H7 (cell line): ENCODE data around the gene SH3D19. TPM values are rescaled to one million over a fixed set of nuclear protein-coding genes. Genes with fewer than 3 reads are reported as not detected.

ENCODE experiments used
- DNase-seq: peaks from one replicate; pipeline ENCODE4 v3.0.0; 2012
- H3K27me3 ChIP-seq: 2 replicates; pipeline ENCODE4 v1.6.0; 2011; ENCODE audit warnings: mild to moderate bottlenecking, low read length; ENCODE audit not compliant: control insufficient read depth, insufficient read depth
- H3K36me3 ChIP-seq: replicated peaks from 2 replicates; pipeline ENCODE4 v1.5.1; 2011; ENCODE audit warnings: low read length; ENCODE audit not compliant: control insufficient read depth, insufficient read depth
- H3K4me3 ChIP-seq: 2 replicates; pipeline ENCODE4 v1.5.1; 2011; ENCODE audit warnings: low read depth, mild to moderate bottlenecking, control low read depth, low read length, moderate library complexity; ENCODE audit not compliant: insufficient read depth
- total RNA-seq: library from RNA; depleted of rRNA; stranded (reverse); fragments of >200 nt; shearing (Covaris generic); gene quantifications from 2 replicates; pipeline ENCODE4 v1.2.3, GENCODE V29; 2014

The SH3D19 gene
- total RNA-seq, 1 experiment from 2014 or later = 24.8 TPM

- DNase-seq = no peak
- H3K4me3 ChIP-seq = no peak overlapping the region
- H3K27me3 ChIP-seq = no peaks in the 10 kb centered on the region
- no peaks in the 10 kb centered on the region for H3K36me3 ChIP-seq
Observed at GRCh38 chr4:151195801-151196200, 129.6 kb downstream of the SH3D19 start.

DNA sequence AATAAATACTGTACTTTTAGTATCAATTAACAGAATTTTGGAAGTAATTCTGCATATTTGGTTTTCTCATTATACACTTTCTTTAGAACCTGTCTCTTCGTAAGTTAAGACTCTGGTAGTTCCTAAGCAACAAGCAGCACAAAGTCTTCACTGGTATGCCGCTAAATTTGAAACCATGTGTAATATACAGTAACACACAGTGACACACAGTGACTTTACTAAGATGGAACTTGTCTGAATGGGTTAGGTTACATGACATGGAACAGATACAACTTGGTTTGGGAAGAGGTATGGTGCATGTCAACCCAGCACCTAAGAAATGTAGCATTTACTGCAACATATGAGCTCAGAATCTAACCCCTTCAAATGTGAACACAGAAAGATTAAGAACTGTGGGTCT lies 132.0 kb downstream of the SH3D19 start:
- H3K4me3 ChIP-seq = no peak overlapping the region
- no peak for DNase-seq
- H3K27me3 ChIP-seq = no peaks in the 10 kb centered on the region
- no peaks in the 10 kb centered on the region for H3K36me3 ChIP-seq

DNA sequence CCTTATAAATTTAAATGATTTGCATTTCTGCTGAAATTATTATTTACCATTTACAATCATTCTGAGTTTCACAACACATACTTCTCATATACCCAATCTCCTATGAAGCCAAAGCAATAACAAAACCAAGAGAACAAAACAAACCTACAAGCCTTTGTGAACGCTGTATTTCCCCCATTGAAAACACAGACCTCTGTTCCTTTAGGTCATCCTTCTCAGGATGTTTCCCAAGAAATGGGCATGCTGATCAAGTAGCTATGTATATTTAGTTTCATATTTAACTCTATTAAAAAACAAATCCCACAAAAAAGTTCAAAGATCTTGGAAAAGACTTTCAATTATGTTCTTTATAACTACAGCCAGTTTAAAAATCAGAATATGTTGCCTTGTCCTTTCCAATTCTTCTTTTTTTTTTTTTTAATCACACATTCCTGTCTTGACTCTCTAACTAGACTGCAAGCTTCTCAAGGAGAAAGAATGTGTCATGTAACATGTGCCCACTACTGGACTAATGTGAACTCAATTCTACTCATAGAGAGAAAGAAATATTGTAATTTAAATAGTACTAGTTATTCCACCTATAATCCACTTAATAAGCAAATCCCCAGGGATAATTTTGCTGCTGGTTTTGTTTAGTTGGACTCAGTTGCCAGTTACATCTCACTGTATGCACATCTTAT lies 132.7 kb downstream of the SH3D19 start:
- H3K36me3 ChIP-seq = no peaks in the 10 kb centered on the region
- no peak overlapping the region for H3K4me3 ChIP-seq
- DNase-seq = no peak
- H3K27me3 ChIP-seq = no peaks in the 10 kb centered on the region

DNA sequence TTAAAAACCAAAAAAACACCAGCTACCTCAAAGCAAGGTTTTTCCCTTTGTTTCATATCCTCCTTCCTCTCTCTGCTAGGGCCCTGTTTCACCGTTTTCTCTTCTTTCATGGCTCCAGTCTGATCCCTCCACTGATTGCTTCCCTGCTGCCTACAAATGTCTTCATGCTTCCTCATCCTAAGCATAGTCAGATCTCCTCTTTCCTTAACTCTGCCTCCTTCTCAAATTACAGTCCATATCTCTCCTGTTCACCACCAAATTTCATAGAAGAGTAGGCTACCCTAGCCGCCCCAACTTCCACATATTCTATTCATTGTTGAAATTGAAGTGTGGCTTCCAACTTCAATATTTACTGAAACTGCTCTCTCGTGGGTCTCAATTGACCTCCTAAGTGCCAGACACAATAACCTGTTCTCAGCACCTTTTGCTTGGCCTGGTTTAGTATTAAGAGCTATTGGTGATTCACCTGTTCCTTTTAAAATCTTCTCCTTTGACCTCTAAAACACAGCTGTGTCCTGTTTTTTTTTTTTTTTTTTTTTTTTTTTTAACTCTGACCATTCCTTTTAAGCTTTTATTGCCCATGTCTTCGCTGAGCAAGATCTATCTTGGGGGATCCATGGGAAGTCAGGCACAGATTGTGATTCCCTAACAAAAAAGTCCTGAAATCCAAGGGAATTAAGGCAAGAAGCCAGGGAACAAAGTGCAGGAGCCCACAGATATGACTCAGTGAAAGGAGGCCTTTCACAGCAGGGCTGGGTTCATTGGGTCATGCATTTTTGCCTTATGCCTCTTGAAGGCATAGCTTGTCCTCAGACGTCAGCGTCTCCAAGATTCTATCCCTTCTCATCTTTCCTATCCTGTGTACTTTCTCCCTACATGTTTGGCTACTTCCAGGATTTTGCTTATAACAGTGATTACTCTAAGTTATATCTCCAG lies 140.6 kb downstream of the SH3D19 start:
- no peak for DNase-seq
- H3K4me3 ChIP-seq = no peak overlapping the region
- H3K36me3 ChIP-seq = no peaks in the 10 kb centered on the region
- H3K27me3 ChIP-seq = no peaks in the 10 kb centered on the region

DNA sequence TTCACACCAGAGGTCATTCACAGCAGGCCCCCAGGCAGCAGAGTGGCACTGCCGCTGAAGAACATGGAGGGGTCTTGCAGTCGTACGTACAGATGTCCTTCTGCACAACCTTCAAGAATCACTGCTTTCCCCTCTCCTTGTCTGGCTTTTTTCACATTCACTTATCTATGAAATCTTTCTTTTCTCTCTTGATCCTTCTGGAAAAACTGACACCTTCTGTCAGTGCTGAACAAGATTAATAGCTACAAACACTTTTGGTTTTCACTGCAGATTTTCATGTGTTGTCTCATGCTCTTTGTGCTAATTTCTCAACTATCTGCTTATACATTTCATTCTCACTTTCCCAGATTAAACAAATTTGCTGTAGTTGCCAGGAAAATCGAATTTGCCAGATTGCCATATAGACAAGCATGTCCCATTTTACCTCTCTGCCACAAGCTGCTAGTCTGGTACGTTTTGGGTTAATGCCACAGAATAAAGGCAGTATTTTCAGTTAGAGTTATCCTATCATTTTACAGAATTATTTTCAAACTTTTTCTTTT lies 142.9 kb downstream of the SH3D19 start:
- no peaks in the 10 kb centered on the region for H3K27me3 ChIP-seq
- no peaks in the 10 kb centered on the region for H3K36me3 ChIP-seq
- H3K4me3 ChIP-seq = no peak overlapping the region
- DNase-seq = no peak

GRCh38 chr4:151176685-151177084 lies 148.7 kb downstream of the SH3D19 start:
- peaks cover 8% of the 10 kb centered on the region for H3K36me3 ChIP-seq

DNA sequence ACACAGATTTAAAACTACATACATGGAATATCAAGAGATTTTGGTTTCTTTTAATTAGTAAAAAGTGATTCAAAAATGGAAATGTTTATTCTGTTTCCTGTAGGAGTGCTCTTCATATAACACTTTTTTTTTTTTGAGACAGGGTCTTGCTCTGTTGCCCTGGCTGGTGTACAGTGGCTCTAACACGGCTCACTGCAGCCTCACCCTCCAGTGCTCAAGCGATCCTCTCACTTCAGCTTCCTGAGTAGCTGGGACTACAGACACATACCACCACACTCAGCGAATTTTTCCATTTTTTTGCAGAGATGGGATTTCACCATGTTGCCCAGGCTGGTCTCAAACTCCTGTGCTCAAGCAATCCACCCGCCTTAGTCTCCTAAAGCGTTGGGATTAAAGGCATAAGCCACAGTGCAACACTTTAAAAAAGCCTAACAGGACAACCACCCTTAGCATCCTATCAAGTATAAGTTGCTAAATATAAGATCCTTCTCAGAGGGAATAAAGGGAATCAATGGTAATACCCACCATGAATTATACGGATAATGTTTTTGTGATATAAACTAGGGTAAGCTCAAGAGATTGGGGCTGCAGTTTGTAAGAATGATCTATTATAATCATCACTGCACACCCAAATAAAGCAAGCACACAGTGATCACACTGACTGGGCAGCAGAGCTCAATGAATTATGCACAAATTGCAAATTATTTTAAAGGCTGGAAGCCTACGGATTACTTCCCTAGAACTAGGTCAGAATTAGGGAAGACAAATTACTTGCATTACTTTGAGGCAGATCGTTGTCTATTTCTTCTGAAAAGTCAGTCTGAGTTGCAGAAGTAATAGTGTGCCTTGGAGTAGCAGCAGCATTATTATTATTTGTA lies 149.4 kb downstream of the SH3D19 start:
- peaks cover 8% of the 10 kb centered on the region for H3K36me3 ChIP-seq
- H3K27me3 ChIP-seq = no peaks in the 10 kb centered on the region
- DNase-seq = no peak
- H3K4me3 ChIP-seq = no peak overlapping the region

More at GRCh38 chr4:151176685-151177084, 148.7 kb downstream of the SH3D19 start:
- Histone ChIP-seq H3K4me3 (no peak overlapping the region), H3K27me3 (no peaks in the 10 kb centered on the region)
- DNase-seq = no peak

- no peak overlapping the region for H3K4me3 ChIP-seq
- peaks cover 8% of the 10 kb centered on the region for H3K36me3 ChIP-seq
- H3K27me3 ChIP-seq = no peaks in the 10 kb centered on the region
- DNase-seq = no peak
Observed at GRCh38 chr4:151175233-151175632, 150.2 kb downstream of the SH3D19 start.

DNA sequence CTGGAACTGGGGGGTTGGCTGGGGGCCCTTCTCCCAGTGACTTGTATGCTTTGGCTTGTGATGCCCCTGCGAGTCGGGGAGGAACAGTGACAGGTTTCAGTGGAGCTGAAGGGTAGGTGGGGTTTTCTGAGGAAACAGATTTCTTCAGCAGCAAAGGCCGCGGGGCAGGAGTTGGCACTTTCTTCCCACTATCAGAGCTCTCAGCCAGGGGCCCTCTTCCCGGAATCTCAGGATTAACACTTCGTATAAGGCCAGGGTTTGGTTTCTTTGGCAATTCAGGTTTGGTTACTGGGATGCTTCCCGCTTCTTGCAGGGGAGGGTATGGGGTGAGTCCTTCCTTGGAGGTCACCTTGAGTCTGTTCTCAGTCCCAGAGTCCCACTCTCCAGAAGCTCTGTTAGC lies 150.6 kb downstream of the SH3D19 start:
- Histone ChIP-seq H3K4me3 (no peak overlapping the region), H3K36me3 (peaks cover 8% of the 10 kb centered on the region), H3K27me3 (no peaks in the 10 kb centered on the region)
- DNase-seq = no peak

DNA sequence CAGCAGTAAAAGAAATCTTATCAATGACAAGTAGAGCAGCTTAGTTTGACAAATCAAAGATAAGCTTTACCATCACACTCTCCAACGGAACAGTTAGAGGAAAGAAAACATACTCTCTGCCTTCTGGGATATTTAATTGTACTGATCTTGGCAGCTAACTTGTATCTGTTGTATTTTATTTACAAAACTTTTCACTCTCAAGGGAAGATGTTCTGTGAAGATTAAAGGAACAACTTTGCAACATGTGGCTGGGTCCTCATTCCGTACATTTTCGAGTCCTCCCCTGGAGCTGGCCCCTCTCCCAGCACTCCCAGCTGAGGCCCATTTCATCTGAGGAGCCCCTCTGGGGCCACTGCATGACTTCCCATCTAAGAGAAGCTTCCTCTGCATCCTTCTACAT lies 151.5 kb downstream of the SH3D19 start:
- Histone ChIP-seq H3K27me3 (no peaks in the 10 kb centered on the region), H3K36me3 (peaks cover 8% of the 10 kb centered on the region), H3K4me3 (no peak overlapping the region)
- no peak for DNase-seq

DNA sequence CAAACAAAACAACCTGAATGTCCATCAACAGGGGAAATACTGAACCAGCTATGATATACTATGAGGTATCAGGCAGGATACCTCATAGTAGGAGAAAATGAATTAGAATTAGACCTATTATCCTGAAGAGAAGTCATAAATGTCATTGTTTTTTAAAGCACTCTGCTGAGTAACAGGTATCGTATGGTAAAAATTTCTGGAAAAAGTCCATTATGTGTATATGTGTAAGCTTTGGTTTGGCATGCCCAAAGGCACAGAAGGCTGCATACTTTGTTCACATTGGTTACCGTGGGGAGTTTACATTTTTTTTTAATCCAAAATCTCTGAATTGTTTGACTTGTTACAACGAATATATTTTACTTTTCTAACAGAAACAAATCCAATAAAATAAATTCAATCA lies 155.5 kb downstream of the SH3D19 start:
- Histone ChIP-seq H3K27me3 (no peaks in the 10 kb centered on the region), H3K4me3 (no peak overlapping the region), H3K36me3 (peaks cover 3% of the 10 kb centered on the region; the same call in 1 of the 2 replicates)
- DNase-seq = no peak

DNA sequence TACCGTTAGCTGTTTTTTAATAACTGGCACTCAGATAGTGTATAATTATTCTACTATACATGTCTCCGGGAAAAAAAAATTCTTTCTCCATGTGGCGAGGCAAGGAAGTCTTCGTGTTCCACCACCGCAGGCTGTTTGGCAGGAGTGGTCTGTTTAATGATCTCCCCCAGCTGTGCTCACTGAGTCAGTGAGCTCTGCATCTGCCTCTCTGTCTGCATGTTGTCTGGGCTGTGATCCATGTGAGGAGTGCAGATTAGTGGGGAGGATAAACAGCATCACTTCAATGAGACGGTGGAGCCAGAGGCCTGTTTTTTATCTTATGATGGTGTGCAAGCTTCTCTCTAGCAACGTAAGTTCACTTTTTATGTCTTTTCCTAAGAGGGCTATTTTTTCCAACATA lies 156.2 kb downstream of the SH3D19 start:
- peak; percentile 27 for DNase-seq

GRCh38 chr4:151167561-151167960 lies 157.8 kb downstream of the SH3D19 start:
- Histone ChIP-seq H3K27me3 (no peaks in the 10 kb centered on the region), H3K4me3 (no peak overlapping the region), H3K36me3 (peaks cover 3% of the 10 kb centered on the region)
- DNase-seq = no peak

More for the DNA sequence above, 156.2 kb downstream of the SH3D19 start:
- H3K4me3 ChIP-seq = no peak overlapping the region
- peaks cover 1% of the 10 kb centered on the region; the same call in 1 of the 2 replicates for H3K36me3 ChIP-seq
- no peaks in the 10 kb centered on the region for H3K27me3 ChIP-seq

DNA sequence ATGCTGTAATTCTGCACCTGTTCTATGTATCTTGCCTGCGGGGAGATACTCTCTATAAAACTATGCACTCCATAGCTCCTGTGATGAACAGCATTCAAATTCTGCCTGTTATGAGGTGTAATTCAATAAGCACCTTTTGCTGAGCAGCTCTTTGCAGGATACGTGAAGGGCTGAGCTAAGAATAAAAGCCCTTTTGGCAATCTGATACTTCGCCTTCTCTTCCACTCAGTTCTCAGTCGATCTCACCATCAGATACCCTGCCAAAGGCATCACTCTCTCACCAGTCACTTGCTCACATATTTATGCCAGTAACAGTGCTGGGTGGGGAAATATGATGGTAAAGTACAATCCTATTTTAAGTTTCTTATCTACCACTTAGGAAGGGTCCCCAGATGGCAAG lies 158.8 kb downstream of the SH3D19 start:
- no peak overlapping the region for H3K4me3 ChIP-seq
- H3K36me3 ChIP-seq = peaks cover 3% of the 10 kb centered on the region
- no peak for DNase-seq
- H3K27me3 ChIP-seq = no peaks in the 10 kb centered on the region
